Measurements from ENCODE around the gene CST8. TPM values are rescaled to one million over a fixed set of nuclear protein-coding genes. Genes with fewer than 3 reads are reported as not detected.

Gene CST8
- total RNA-seq, 1 experiment from 2014 or later: not detected

GRCh38 chr20:23497536-23497935, 6.6 kb downstream of the CST8 start:
- Mint-ChIP-seq H3K36me3 (ENCODE audit: insufficient read depth in 1 of 3, low read depth in 3 of 3) (peaks cover 12 to 20% (median 12%) of the 10 kb centered on the region in 3 experiments), H3K4me1 (peaks cover 8 to 9% of the 10 kb centered on the region in 2 experiments; a peak in 3 of 4 replicates), H3K9me3 (peaks cover 19 to 22% of the 10 kb centered on the region in 2 experiments), H3K27ac (no peak overlapping the region), H3K27me3 (ENCODE audit: low read depth) (no peaks in the 10 kb centered on the region; the same call in none of the 2 replicates), H3K4me3 (no peak overlapping the region)
- Histone ChIP-seq H3K23me2 (ENCODE audit: insufficient read length, low read depth, low read length, poor library complexity, severe bottlenecking) (no peaks in the 10 kb centered on the region), H4K91ac (ENCODE audit: insufficient read length, low read depth, low read length) (no peak overlapping the region), H3K27ac (ENCODE audit: insufficient read length, low read depth, low read length) (no peak overlapping the region), H3K27me3 (ENCODE audit: insufficient read depth, low read length) (no peaks in the 10 kb centered on the region), H4K20me1 (ENCODE audit: control insufficient read depth, insufficient read depth, insufficient read length) (peaks cover 3% of the 10 kb centered on the region), H3K14ac (ENCODE audit: insufficient read depth, low read length) (no peak overlapping the region), H3K18ac (ENCODE audit: insufficient read length, low read depth, low read length) (no peak overlapping the region), H3K23ac (ENCODE audit: insufficient read length, low read depth, low read length) (no peak overlapping the region), H2BK12ac (ENCODE audit: insufficient read length, low read depth, low read length) (no peak overlapping the region), H2AFZ (ENCODE audit: low read length) (no peak overlapping the region), H2BK20ac (ENCODE audit: low read depth, low read length, poor library complexity, severe bottlenecking) (no peak overlapping the region), H4K8ac (replicated peaks; ENCODE audit: insufficient read length, low read depth, low read length) (no peak overlapping the region), H3K9ac (ENCODE audit: extremely low read depth, insufficient read length, low read length) (no peak overlapping the region), H3T11ph (ENCODE audit: low read length) (no peak overlapping the region), H3K56ac (ENCODE audit: insufficient read length, low read depth, low read length) (no peak overlapping the region), H3K9me3 (ENCODE audit: control insufficient read depth, low read depth, low read length) (peaks cover 4% of the 10 kb centered on the region), H3K79me2 (ENCODE audit: insufficient read depth, low read length) (no peaks in the 10 kb centered on the region), H2AK5ac (ENCODE audit: insufficient read length, low read length) (no peak overlapping the region), H3K4me2 (ENCODE audit: insufficient read depth, insufficient read length, low read length) (no peak overlapping the region), H2BK5ac (ENCODE audit: insufficient read length, low read length) (no peak overlapping the region), H4K5ac (ENCODE audit: insufficient read length, low read depth, low read length) (no peak overlapping the region), H2BK15ac (ENCODE audit: low read depth, low read length) (no peak overlapping the region), H2BK120ac (ENCODE audit: low read depth, low read length, poor library complexity, severe bottlenecking) (no peak overlapping the region), H3K79me1 (ENCODE audit: insufficient read depth, low read depth, low read length, poor library complexity, severe bottlenecking) (no peaks in the 10 kb centered on the region), H3K4me1 (ENCODE audit: insufficient read depth, low read length) (peaks cover 2% of the 10 kb centered on the region), H3K4ac (ENCODE audit: low read depth, low read length) (no peak overlapping the region)
- TF ChIP-seq, protein P1, sequence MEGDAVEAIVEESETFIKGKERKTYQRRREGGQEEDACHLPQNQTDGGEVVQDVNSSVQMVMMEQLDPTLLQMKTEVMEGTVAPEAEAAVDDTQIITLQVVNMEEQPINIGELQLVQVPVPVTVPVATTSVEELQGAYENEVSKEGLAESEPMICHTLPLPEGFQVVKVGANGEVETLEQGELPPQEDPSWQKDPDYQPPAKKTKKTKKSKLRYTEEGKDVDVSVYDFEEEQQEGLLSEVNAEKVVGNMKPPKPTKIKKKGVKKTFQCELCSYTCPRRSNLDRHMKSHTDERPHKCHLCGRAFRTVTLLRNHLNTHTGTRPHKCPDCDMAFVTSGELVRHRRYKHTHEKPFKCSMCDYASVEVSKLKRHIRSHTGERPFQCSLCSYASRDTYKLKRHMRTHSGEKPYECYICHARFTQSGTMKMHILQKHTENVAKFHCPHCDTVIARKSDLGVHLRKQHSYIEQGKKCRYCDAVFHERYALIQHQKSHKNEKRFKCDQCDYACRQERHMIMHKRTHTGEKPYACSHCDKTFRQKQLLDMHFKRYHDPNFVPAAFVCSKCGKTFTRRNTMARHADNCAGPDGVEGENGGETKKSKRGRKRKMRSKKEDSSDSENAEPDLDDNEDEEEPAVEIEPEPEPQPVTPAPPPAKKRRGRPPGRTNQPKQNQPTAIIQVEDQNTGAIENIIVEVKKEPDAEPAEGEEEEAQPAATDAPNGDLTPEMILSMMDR (conservative IDR thresholded peaks at IDR 0.05): no peak
- no peak for DNase-seq
- WGBS (ENCODE audit: extremely low coverage, insufficient read length, low lambda C conversion rate): no CpG with 5 or more reads among the region's 1 CpG
